IPS DF 6.9 (cell line): ENCODE results near the gene VWA2.

Experiments used
- DNase-seq: peaks from one replicate; pipeline ENCODE4 v3.0.0-alpha.2; 2013; ENCODE audit warnings: low read depth, low spot score
- H3K27ac ChIP-seq: one replicate; pipeline ENCODE4 v1.5.1; 2013; ENCODE audit warnings: low read length, control low read depth
- H3K27me3 ChIP-seq: 2 replicates; pipeline ENCODE4 v1.6.1; 2013; ENCODE audit warnings: mild to moderate bottlenecking, low read length; ENCODE audit not compliant: control insufficient read depth, insufficient read depth
- H3K36me3 ChIP-seq: 2 replicates; pipeline ENCODE4 v1.6.1; 2013; ENCODE audit warnings: low read length; ENCODE audit not compliant: control insufficient read depth, insufficient read depth
- H3K4me1 ChIP-seq: 2 replicates; pipeline ENCODE4 v1.6.1; 2013; ENCODE audit warnings: low read length; ENCODE audit not compliant: control insufficient read depth, insufficient read depth
- H3K4me3 ChIP-seq: 2 replicates; pipeline ENCODE4 v1.5.1; 2013; ENCODE audit warnings: mild to moderate bottlenecking, low read length
- H3K9me3 ChIP-seq: 2 replicates; pipeline ENCODE4 v1.6.1; 2013; ENCODE audit warnings: low read length, inconsistent platforms; ENCODE audit not compliant: control insufficient read depth, insufficient read depth
- WGBS: extraction: QIAGEN DNeasy Blood & Tissue Kit; methylation state at CpG from one replicate; pipeline ENCODE4 v1.1.7; 2013; ENCODE audit warnings: mixed read lengths, missing lambda C conversion rate; ENCODE audit not compliant: insufficient read length, insufficient coverage; 5-methylcytosine and 5-hydroxymethylcytosine counted together

Gene VWA2

DNA sequence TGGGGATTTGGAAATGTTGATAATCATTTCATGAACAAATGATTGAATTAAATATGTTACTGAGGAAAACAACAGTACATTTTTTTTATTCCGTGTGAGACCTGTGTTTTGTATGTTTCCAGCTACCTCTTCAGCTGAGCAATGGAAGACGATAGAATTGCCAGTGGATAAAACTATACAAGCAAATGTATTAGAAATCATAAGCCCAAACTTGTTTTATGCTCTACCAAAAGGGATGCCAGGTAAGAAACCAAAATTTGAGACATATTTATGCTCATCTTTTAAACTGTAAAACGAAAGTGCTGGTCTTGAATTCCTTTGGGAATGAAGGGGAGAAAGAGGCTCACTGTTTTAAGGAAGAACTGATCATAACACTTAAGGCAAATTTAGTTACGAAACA, 17.8 kb upstream of the VWA2 start:
- H3K27ac ChIP-seq, result no peak overlapping the region
- no peak overlapping the region for H3K4me3 ChIP-seq
- no peaks in the 10 kb centered on the region for H3K36me3 ChIP-seq
- H3K9me3 ChIP-seq, result no peaks in the 10 kb centered on the region
- H3K4me1 ChIP-seq, result no peaks in the 10 kb centered on the region
- no CpG with 5 or more reads among the region's 4 CpGs for WGBS
- no peaks in the 10 kb centered on the region for H3K27me3 ChIP-seq
- no peak for DNase-seq

DNA sequence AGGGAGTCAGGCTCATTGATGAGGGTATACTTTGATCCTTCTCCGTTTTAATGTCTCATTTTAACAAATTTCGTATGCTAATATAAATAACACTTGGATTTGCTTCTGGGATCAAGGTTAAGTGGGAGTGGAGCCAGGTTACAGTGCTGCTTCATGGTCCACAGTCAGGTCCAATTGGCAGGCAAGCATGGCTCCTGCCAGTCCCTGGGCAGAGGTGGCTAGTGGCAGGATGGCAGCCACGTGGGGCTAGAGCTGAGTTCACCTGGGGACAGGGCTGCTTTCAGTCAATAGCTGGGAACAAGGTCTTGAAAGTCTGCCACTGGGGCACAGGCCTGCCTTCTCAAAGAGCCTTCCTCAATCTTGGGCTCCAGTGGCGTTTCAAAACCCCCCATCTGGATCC, 16.0 kb upstream of the VWA2 start:
- Histone ChIP-seq H3K4me1 (no peaks in the 10 kb centered on the region), H3K27me3 (no peaks in the 10 kb centered on the region), H3K9me3 (no peaks in the 10 kb centered on the region), H3K4me3 (no peak overlapping the region), H3K36me3 (no peaks in the 10 kb centered on the region), H3K27ac (no peak overlapping the region)
- no peak for DNase-seq
- WGBS, result no CpG with 5 or more reads among the region's 4 CpGs

DNA sequence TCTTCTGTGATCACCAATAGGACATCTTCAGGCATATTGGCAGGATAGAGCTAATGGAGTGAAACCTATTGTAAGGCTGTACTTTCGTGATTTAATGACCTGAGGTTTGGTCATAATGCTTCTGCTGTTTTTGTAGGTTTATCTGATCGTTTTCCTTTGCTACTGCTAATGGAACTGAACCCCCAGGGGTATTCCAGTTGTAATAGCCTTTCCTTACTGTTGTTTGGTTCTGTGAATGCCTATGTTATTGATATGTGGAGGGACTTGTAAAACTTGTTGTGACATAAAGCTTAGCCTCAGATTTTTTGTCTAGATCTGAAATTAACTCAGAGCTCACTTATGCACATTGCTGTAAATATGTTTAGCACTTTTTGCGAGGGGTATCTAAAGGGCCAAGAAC, 10.9 kb upstream of the VWA2 start:
- Histone ChIP-seq H3K4me1 (no peaks in the 10 kb centered on the region), H3K9me3 (no peaks in the 10 kb centered on the region), H3K4me3 (no peak overlapping the region), H3K27me3 (no peaks in the 10 kb centered on the region), H3K27ac (no peak overlapping the region), H3K36me3 (no peaks in the 10 kb centered on the region)
- no peak for DNase-seq
- WGBS, result no CpG with 5 or more reads among the region's 3 CpGs

DNA sequence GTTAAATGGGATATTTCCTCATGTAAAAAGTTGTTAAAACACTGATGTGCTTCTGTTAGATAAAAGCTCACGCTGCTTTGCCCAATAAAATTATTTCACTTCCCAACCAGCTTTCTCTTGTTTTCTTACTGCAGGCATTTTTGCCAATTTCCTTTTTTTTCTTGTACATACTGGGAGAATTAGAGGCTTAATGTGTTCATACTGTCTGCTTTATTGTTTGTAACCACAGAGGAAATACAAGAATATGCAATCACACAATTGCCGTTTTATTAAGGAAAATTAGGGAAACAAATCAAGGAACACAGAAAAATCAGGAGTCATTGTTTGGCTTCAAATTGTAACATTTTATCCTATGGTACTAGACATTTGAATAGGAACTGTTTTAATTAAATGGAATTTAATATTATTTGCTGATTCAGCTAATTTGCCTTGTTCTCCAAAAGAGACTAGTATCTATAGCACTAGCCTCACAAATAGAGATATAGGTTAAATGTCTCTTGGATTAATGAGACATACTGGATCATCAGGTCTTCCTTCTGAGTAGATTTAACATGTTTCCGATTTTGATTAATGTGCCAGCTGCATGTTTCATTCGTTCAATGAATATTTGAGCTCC, 6.4 kb upstream of the VWA2 start:
- Histone ChIP-seq H3K9me3 (no peaks in the 10 kb centered on the region; the same call in 1 of the 2 replicates), H3K4me3 (no peak overlapping the region), H3K27me3 (no peaks in the 10 kb centered on the region), H3K36me3 (no peaks in the 10 kb centered on the region), H3K4me1 (no peaks in the 10 kb centered on the region), H3K27ac (no peak overlapping the region)
- no CpG with 5 or more reads among the region's 4 CpGs for WGBS
- DNase-seq, result no peak

DNA sequence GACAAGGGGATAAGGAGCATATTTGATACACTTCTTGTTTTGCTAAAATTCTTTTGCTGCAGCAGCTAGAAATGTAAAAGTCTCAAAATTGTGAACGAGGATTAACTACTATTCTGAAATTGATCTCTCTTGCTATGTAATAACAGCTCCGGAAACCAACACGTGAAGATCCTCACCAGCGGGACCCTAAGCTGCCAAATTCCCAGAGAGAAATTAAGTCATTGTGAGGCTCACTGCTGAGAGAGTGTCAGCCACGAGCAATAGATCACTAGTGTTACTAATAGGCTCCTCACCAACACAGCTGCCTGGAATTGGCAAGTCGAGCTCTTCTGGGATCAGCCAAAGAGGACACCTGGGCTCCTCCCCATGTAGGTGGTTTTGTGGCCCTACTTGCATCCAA, 5.6 kb upstream of the VWA2 start:
- Histone ChIP-seq H3K27ac (no peak overlapping the region), H3K4me3 (no peak overlapping the region), H3K9me3 (no peaks in the 10 kb centered on the region; the same call in 1 of the 2 replicates), H3K27me3 (no peaks in the 10 kb centered on the region; the same call in 1 of the 2 replicates), H3K4me1 (no peaks in the 10 kb centered on the region), H3K36me3 (no peaks in the 10 kb centered on the region)
- no CpG with 5 or more reads among the region's 6 CpGs for WGBS
- no peak for DNase-seq

DNA sequence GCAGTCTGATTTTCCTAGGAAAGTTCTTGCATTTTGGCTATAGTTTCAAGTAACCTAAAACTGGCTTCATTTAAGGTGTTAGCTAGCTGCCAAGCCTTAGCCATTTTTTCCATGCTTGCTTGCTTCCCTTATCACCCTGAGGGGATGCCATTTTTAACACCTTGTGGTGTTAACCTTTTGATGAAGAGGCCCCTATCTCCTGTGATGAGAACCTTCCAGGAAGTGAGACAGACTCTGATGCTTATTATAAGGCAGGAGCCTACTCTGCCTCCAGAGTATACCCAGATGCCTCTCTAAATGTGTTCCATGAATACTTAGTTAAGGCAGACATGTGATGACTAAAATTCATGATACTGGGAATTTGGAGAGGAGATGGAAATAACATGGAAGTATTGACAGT, 4.9 kb upstream of the VWA2 start:
- H3K4me1 ChIP-seq, result no peaks in the 10 kb centered on the region
- no peak for DNase-seq
- H3K27ac ChIP-seq, result no peak overlapping the region
- peaks cover 2% of the 10 kb centered on the region; the same call in 1 of the 2 replicates for H3K27me3 ChIP-seq
- no peaks in the 10 kb centered on the region for H3K36me3 ChIP-seq
- H3K9me3 ChIP-seq, result no peaks in the 10 kb centered on the region; the same call in 1 of the 2 replicates
- H3K4me3 ChIP-seq, result no peak overlapping the region

DNA sequence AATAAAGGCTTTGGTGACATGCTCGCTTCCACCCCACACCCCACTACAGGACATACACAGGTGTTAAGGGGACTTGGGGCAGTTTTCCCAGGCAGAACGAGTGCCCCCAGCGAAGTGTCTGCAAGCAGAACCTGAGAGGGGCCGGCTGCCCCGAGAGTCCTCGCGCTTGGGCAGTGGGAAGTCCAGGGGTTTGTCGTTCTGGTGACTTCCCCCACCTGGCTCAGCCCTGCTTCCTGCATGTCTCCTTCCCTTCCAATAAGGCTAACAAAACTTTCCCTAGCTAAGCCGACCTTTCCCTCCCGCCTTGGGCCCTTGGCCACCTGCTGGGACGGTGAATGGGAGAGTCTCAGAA, 916 bp downstream of the VWA2 start:
- WGBS, result no CpG with 5 or more reads among the region's 11 CpGs
- H3K27me3 ChIP-seq, result peaks cover 4% of the 10 kb centered on the region; the same call in 1 of the 2 replicates
- H3K9me3 ChIP-seq, result no peaks in the 10 kb centered on the region
- peaks cover 2% of the 10 kb centered on the region for H3K4me1 ChIP-seq
- peak overlapping the region; percentile 51; the same call in 1 of the 2 replicates for H3K4me3 ChIP-seq
- H3K27ac ChIP-seq, result no peak overlapping the region
- H3K36me3 ChIP-seq, result no peaks in the 10 kb centered on the region
- DNase-seq, result no peak

DNA sequence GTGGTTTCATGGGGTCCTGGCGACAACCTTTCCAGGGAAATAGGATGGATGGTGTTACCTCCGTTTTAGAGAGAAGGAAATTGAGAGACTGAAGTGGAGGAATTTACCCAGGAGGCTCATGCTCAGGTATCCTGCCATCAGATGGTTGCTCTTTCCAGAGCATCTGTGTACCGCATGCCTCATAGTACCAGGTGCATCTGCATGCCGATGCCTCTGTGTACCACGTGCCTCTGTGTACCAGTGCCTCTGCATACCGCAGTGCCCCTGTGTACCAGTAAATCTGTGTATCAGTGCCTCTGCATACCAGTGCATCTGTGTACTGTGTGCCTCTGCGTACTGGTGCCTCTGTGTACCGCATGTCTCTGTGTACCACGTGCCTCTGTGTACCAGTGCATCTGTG, 3.2 kb downstream of the VWA2 start:
- Histone ChIP-seq H3K4me1 (peaks cover 2% of the 10 kb centered on the region), H3K27me3 (peaks cover 4% of the 10 kb centered on the region; the same call in 1 of the 2 replicates), H3K4me3 (no peak overlapping the region), H3K27ac (no peak overlapping the region), H3K9me3 (no peaks in the 10 kb centered on the region), H3K36me3 (no peaks in the 10 kb centered on the region)
- DNase-seq, result no peak
- WGBS, result no CpG with 5 or more reads among the region's 9 CpGs

DNA sequence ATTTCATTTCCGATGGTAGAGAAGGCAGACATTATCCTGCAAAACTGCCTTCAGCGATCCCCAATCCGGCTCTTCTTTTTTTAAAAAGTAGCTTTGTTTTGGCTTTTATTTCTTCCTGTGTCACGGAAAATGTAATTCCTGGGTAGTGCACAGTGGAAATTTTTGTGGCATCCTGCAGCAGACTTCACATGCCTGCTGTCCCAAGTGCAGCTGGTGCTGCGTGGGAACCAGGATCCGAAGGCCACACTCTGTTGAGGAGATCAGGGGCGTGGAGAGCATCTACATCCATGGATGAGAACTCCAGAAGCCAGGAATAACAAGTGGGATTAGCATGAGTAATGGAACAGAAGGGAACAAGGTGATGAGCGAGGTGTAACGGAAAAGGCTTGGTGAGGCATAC, 4.6 kb downstream of the VWA2 start:
- WGBS, result no CpG with 5 or more reads among the region's 9 CpGs
- Histone ChIP-seq H3K27me3 (peaks cover 4% of the 10 kb centered on the region; the same call in 1 of the 2 replicates), H3K4me3 (no peak overlapping the region), H3K4me1 (peaks cover 2% of the 10 kb centered on the region), H3K9me3 (no peaks in the 10 kb centered on the region), H3K36me3 (no peaks in the 10 kb centered on the region), H3K27ac (no peak overlapping the region)
- DNase-seq, result no peak

DNA sequence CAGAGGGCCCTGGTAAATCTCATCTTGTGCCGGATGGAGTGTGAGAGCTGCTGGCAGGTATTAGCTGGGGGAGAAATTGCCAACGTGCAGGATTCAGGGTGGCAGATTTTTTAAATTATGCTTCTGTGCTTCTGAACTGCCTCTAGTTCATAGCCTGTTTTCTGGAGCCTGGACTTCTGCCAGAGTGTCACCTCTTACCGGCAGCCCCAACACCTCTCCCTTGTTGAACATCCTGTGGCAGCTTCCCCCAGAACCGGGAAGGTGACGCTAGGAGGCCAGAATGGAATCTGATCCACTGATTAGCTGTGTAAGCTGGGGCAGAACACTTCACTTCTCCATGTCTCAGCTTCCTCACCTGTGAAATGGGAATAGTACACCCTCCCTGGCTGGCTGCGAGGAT, 5.1 kb downstream of the VWA2 start:
- Histone ChIP-seq H3K4me1 (peaks cover 2% of the 10 kb centered on the region), H3K36me3 (no peaks in the 10 kb centered on the region), H3K27ac (no peak overlapping the region), H3K9me3 (no peaks in the 10 kb centered on the region), H3K27me3 (peaks cover 1% of the 10 kb centered on the region; the same call in 1 of the 2 replicates), H3K4me3 (no peak overlapping the region)
- no peak for DNase-seq
- no CpG with 5 or more reads among the region's 6 CpGs for WGBS

DNA sequence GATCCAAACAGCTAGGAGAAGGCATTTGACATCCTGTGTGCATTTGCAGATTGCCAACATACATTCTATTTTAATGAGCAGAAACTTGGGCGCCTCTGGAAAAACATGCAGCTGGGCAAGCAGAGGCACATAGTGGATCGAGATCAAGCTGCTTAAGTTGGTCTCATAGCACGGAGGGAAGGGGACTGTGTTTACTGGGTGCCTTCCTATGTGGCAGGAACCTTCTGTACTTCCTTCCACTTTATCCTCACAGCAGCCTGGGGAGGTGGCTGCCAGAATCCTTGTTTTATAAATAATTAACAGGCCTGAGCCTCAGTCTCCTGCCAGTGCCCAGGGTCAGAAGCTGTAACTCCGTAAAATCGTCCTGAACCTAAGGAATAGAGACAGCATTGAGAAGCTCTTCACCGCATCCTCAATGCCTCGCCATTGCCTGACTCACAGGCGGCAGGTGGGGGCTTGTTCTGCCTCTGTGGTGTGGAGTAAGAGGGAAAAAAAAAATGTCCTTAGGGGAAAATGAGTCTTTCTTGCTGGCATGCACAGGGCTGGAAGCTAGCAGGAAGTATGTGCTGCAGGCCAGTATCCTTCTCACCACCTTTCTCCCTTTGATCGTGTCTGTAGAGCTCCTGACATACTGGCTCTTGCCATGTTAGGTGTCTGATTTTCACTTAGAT, 6.2 kb downstream of the VWA2 start:
- Histone ChIP-seq H3K4me1 (no peaks in the 10 kb centered on the region; the same call in 1 of the 2 replicates), H3K27ac (no peak overlapping the region), H3K9me3 (no peaks in the 10 kb centered on the region), H3K36me3 (no peaks in the 10 kb centered on the region), H3K27me3 (no peaks in the 10 kb centered on the region; the same call in 1 of the 2 replicates), H3K4me3 (no peak overlapping the region)
- DNase-seq, result no peak
- whole genome bisulfite sequencing, result no CpG with 5 or more reads among the region's 9 CpGs
